CD14-positive monocyte (primary cell): ENCODE data around the gene SATB2. TPM values are rescaled to one million over a fixed set of nuclear protein-coding genes. Genes with fewer than 3 reads are reported as not detected.

ENCODE experiments used
- DNase-seq, 3 donors: peaks; one replicate each; pipeline ENCODE4 v3.0.0-alpha.2; 2011 to 2022
- H2AFZ ChIP-seq: 2 replicates; pipeline ENCODE4 v1.6.0; 2012; ENCODE audit warnings: mild to moderate bottlenecking, low read depth, low read length, inconsistent platforms; ENCODE audit not compliant: insufficient read depth, poor library complexity, severe bottlenecking
- H3K27ac ChIP-seq, 2 donors: 1 replicate in 1 of 2; 2 replicates in 1 of 2; pipeline ENCODE4 v1.5.1; 2012 to 2013; ENCODE audit warnings: low read length in 2 of 2, control low read depth in 1 of 2, inconsistent platforms in 1 of 2, low read depth in 1 of 2, mild to moderate bottlenecking in 1 of 2
- H3K27me3 ChIP-seq, 2 donors: one replicate each; pipeline versions ENCODE4 v1.6.0 to v1.6.1; 2011 to 2013; ENCODE audit warnings: low read length in 2 of 2; ENCODE audit not compliant: control insufficient read depth in 2 of 2, insufficient read depth in 2 of 2
- H3K36me3 ChIP-seq, 2 donors: replicated peaks in 1 of 2; 1 replicate in 1 of 2; 2 replicates in 1 of 2; pipeline versions ENCODE4 v1.5.1 to v1.6.1; 2012 to 2013; ENCODE audit warnings: low read length in 2 of 2, control low read depth in 1 of 2, inconsistent platforms in 1 of 2, mild to moderate bottlenecking in 1 of 2; ENCODE audit not compliant: insufficient read depth in 2 of 2, control insufficient read depth in 1 of 2
- H3K4me1 ChIP-seq, 2 donors: 1 replicate in 1 of 2; 2 replicates in 1 of 2; pipeline versions ENCODE4 v1.5.1 to v1.6.1; 2012 to 2013; ENCODE audit warnings: low read length in 2 of 2, control low read depth in 1 of 2, inconsistent platforms in 1 of 2, mild to moderate bottlenecking in 1 of 2, moderate library complexity in 1 of 2; ENCODE audit not compliant: insufficient read depth in 2 of 2, control insufficient read depth in 1 of 2
- H3K4me2 ChIP-seq: replicated peaks from 2 replicates; pipeline ENCODE3; 2012; ENCODE audit warnings: low read length, moderate library complexity, mild to moderate bottlenecking; ENCODE audit not compliant: poor library complexity, severe bottlenecking; ENCODE audit errors: extremely low read depth
- H3K4me3 ChIP-seq, 3 experiments: fragments of 200-600 bp in 1 of 3; sonication (generic) in 1 of 3; replicated peaks in 1 of 3; 1 replicate in 2 of 3; 2 replicates in 1 of 3; pipeline ENCODE4 v1.5.1; 2011 to 2013; ENCODE audit warnings: low read length in 3 of 3, mild to moderate bottlenecking in 3 of 3, control low read depth in 2 of 3, low read depth in 2 of 3, inconsistent platforms in 1 of 3, moderate library complexity in 1 of 3
- H3K79me2 ChIP-seq: 2 replicates; pipeline ENCODE4 v1.6.0; 2012; ENCODE audit warnings: mild to moderate bottlenecking, control low read depth, inconsistent platforms, low read length, moderate library complexity; ENCODE audit not compliant: insufficient read depth
- H3K9ac ChIP-seq: 2 replicates; pipeline ENCODE4 v1.6.0; 2017; ENCODE audit warnings: low read length, mild to moderate bottlenecking; ENCODE audit not compliant: insufficient read depth, poor library complexity, severe bottlenecking
- H3K9me3 ChIP-seq, 2 donors: replicated peaks in 1 of 2; 1 replicate in 1 of 2; 2 replicates in 1 of 2; pipeline versions ENCODE4 v1.5.1 to v1.6.1; 2012 to 2013; ENCODE audit warnings: low read length in 2 of 2, control low read depth in 1 of 2; ENCODE audit not compliant: control insufficient read depth in 1 of 2, insufficient read depth in 1 of 2
- H4K20me1 ChIP-seq: 2 replicates; pipeline ENCODE4 v1.6.0; 2012; ENCODE audit warnings: mild to moderate bottlenecking, low read length, control low read depth, moderate library complexity; ENCODE audit not compliant: insufficient read depth
- H3K27ac Mint-ChIP-seq, 7 donors: one replicate each; pipeline ENCODE4 v1.8.0; 2020; ENCODE audit warnings: mild to moderate bottlenecking in 7 of 7, mixed read lengths in 7 of 7, moderate library complexity in 6 of 7, inconsistent platforms in 2 of 7
- H3K27me3 Mint-ChIP-seq, 3 donors: one replicate each; pipeline ENCODE4 v1.8.0; 2021 to 2022; ENCODE audit warnings: low read depth in 3 of 3, mild to moderate bottlenecking in 3 of 3, mixed read lengths in 3 of 3, moderate library complexity in 3 of 3, inconsistent platforms in 1 of 3
- H3K36me3 Mint-ChIP-seq, 2 donors: one replicate each; pipeline ENCODE4 v1.8.0; 2020; ENCODE audit warnings: mixed read lengths in 2 of 2, inconsistent platforms in 1 of 2, mild to moderate bottlenecking in 1 of 2
- H3K4me1 Mint-ChIP-seq: one replicate; pipeline ENCODE4 v1.8.0; 2020; ENCODE audit warnings: mild to moderate bottlenecking, mixed read lengths
- H3K4me3 Mint-ChIP-seq, 2 donors: one replicate each; pipeline ENCODE4 v1.8.0; 2020; ENCODE audit warnings: mild to moderate bottlenecking in 2 of 2, mixed read lengths in 2 of 2, moderate library complexity in 1 of 2
- H3K9me3 Mint-ChIP-seq, 7 donors: one replicate each; pipeline ENCODE4 v1.8.0; 2020 to 2022; ENCODE audit warnings: mixed read lengths in 7 of 7, mild to moderate bottlenecking in 6 of 7, moderate library complexity in 6 of 7, inconsistent platforms in 2 of 7
- CTCF ChIP-seq: fragments of 200-600 bp; IDR thresholded peaks from one replicate; pipeline ENCODE4 v1.8.0; 2022; ENCODE audit warnings: antibody characterized with exemption, mild to moderate bottlenecking
- WGBS: methylation state at CpG from one replicate; pipeline ENCODE4 v1.1.5; 2013; ENCODE audit warnings: missing lambda C conversion rate; ENCODE audit not compliant: insufficient coverage; 5-methylcytosine and 5-hydroxymethylcytosine counted together
- intact Hi-C, 2 donors: fragments of 100-400 bp; cut with micrococcal nuclease; formaldehyde crosslinking; loops; one replicate each; pipeline versions ENCODE4 v1.15.0 to v1.15.1; 2023
- polyA plus RNA-seq, 3 donors: library from polyadenylated mRNA; depleted of rRNA in 1 of 3; unstranded in 2 of 3; stranded (reverse) in 1 of 3; fragments of 300-500 nt in 2 of 3; fragments of >200 nt in 1 of 3; fragmentation: Illumina TruSeq in 2 of 3; gene quantifications; 1 replicate in 2 of 3; 2 replicates in 1 of 3; pipeline ENCODE4 v1.2.3, GENCODE V29; 2012 to 2021

SATB2 gene
- polyA plus RNA-seq, 3 donors: 0.13 to 0.69 (median 0.14) TPM

GRCh38 chr2:199336546-199336945 is 121.2 kb downstream of the SATB2 start:
- TF ChIP-seq CTCF: no peak
- Histone ChIP-seq H2AFZ (no peak overlapping the region), H3K4me1 (no peaks in the 10 kb centered on the region), H4K20me1 (no peaks in the 10 kb centered on the region), H3K79me2 (no peaks in the 10 kb centered on the region), H3K27me3 (no peaks in the 10 kb centered on the region), H3K9ac (no peak overlapping the region), H3K27ac (no peak overlapping the region), H3K4me3 (no peak overlapping the region), H3K36me3 (no peaks in the 10 kb centered on the region), H3K9me3 (no peaks in the 10 kb centered on the region), H3K4me2 (no peak overlapping the region)
- Mint-ChIP-seq H3K4me3 (no peak overlapping the region), H3K36me3 (no peaks in the 10 kb centered on the region), H3K27ac (no peak overlapping the region), H3K27me3 (no peaks in the 10 kb centered on the region), H3K4me1 (no peaks in the 10 kb centered on the region), H3K9me3 (no peaks in the 10 kb centered on the region)
- no CpG with 5 or more reads among the region's 2 CpGs for WGBS
- intact Hi-C loops: no loop called here
- no peak for DNase-seq

- H3K27ac ChIP-seq: no peak overlapping the region
- Mint-ChIP-seq H3K36me3 (no peaks in the 10 kb centered on the region), H3K9me3 (no peaks in the 10 kb centered on the region), H3K27me3 (no peaks in the 10 kb centered on the region), H3K27ac (no peak overlapping the region), H3K4me1 (no peaks in the 10 kb centered on the region), H3K4me3 (no peak overlapping the region)
- no peaks in the 10 kb centered on the region for H3K36me3 ChIP-seq
- H3K4me1 ChIP-seq: no peaks in the 10 kb centered on the region
- WGBS: no CpG with 5 or more reads among the region's 2 CpGs
- H3K4me3 ChIP-seq: no peak overlapping the region
- no peak for TF ChIP-seq CTCF
- no peak overlapping the region for H3K9ac ChIP-seq
- H4K20me1 ChIP-seq: no peaks in the 10 kb centered on the region
- DNase-seq: no peak
- H3K79me2 ChIP-seq: no peaks in the 10 kb centered on the region
- no peaks in the 10 kb centered on the region for H3K27me3 ChIP-seq
- H2AFZ ChIP-seq: no peak overlapping the region
- intact Hi-C loops: no loop called here
- H3K4me2 ChIP-seq: no peak overlapping the region
- no peaks in the 10 kb centered on the region for H3K9me3 ChIP-seq
Observed at GRCh38 chr2:199335502-199335901, 122.2 kb downstream of the SATB2 start.
